Fibroblast of the aortic adventitia (primary cell): ENCODE measurements around the gene PCGF2. TPM values are rescaled to one million over a fixed set of nuclear protein-coding genes. Genes with fewer than 3 reads are reported as not detected.
"Not testable (repeated sequence)": the region's sequence is repeated elsewhere in the genome, so short reads cannot be mapped to it uniquely, and the experiment has no call there.

ENCODE experiments used
- DNase-seq: peaks from one replicate; pipeline ENCODE4 v3.0.0-alpha.2; 2010; ENCODE audit warnings: low read depth
- H3K4me3 ChIP-seq: 2 replicates; pipeline ENCODE4 v1.5.1; 2011; ENCODE audit warnings: low read depth, mild to moderate bottlenecking, control low read depth, low read length, moderate library complexity
- total RNA-seq: library from RNA; depleted of rRNA; stranded (reverse); fragments of >200 nt; gene quantifications from 2 replicates; pipeline ENCODE4 v1.2.3, GENCODE V29; 2012; ENCODE audit warnings: low replicate concordance
- TF ChIP-seq, protein P1 (sequence below): IDR thresholded peaks from 2 replicates; pipeline ENCODE4 v1.5.1; 2011; ENCODE audit warnings: mild to moderate bottlenecking, low read length, control low read depth, inconsistent platforms; ENCODE audit not compliant: insufficient read depth

Gene PCGF2
- total RNA-seq, 1 donor, result 4.8 TPM

DNA sequence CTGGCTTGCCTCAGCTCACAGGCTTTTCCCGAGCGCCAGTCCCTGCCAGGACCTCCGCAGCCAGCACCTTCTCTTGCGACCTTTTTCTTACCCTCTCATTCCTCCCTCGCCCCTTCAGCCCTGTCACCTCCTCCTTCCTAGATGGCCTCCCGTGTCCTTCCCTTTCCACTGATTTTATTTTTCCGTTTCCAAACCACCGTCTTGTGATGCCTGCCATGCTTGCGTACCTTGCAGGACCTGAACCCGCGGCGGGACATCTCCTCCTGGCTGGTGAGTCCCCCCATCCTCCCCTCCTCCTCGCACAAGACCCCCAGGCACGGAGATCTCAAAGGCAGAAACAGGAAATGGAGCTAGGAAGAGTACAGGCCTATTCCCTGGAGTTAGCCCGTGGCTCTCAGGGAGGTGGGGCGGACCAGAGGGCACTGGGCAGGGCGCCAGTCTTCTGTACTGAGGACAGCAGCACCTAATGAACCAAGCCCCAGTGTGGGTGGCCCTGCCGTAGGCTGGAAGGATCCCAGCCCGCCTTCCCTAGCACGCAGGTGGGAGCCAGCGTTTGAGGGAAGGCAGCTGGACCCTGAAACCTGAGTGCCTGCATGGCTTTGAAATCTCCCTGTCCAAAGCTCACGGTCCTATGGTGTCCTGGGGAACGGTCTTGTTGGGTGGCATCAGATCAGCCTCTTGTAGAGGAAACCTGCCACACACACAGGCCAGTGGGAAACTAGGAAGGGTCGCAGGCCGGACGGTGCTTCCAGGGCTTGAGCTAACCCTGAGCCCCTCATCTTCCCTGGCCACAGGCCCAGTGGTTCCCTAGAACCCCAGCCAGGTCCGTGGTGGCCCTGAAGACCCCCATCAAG lies 17.4 kb downstream of the PCGF2 start:
- peak overlapping the region; percentile 88 for H3K4me3 ChIP-seq
- peak; percentile 47 for DNase-seq
- TF ChIP-seq, protein P1, sequence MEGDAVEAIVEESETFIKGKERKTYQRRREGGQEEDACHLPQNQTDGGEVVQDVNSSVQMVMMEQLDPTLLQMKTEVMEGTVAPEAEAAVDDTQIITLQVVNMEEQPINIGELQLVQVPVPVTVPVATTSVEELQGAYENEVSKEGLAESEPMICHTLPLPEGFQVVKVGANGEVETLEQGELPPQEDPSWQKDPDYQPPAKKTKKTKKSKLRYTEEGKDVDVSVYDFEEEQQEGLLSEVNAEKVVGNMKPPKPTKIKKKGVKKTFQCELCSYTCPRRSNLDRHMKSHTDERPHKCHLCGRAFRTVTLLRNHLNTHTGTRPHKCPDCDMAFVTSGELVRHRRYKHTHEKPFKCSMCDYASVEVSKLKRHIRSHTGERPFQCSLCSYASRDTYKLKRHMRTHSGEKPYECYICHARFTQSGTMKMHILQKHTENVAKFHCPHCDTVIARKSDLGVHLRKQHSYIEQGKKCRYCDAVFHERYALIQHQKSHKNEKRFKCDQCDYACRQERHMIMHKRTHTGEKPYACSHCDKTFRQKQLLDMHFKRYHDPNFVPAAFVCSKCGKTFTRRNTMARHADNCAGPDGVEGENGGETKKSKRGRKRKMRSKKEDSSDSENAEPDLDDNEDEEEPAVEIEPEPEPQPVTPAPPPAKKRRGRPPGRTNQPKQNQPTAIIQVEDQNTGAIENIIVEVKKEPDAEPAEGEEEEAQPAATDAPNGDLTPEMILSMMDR, result no peak

DNA sequence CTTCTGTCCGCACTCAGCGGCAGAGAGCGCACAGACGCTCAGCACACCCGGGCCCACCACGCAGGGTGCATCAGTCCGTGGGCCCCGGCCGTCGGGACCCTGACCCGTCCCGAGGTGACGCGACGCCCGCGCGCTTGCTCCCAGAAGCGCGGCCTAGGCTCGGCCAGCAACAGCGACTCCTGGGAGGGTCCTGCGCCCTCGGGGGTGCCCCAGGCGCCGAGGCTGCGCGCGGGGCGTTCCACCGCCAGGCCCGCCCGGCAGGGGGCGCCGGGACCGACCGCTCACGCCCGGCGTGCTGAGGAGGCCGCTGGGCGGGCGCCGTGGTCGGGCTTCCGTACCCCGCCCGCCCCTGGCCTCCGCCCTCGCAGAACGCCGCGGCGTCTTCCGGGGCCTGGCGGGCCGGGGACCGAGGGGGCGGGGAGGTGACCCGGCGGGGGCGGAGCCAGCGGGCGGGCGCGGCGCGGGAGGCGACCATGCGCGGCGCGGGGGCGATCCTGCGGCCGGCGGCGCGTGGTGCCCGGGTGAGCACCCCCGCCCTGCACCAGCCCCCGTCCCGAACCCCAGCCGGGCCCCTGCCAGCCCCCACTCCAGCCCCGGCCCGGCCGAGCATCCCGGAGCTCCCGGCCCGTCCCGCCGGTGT lies 18.1 kb downstream of the PCGF2 start, which contains the start of gene CISD3:
Gene CISD3, plus strand, starts transcription at position 456 of the 640 bp plus-strand sequence. Its CDS starts 18 bp downstream, at position 474.
- peak; percentile 72 for DNase-seq
- peak within 1 kb of the TSS; percentile 88 for H3K4me3 ChIP-seq
- TF ChIP-seq, protein P1, result peak; percentile 45

DNA sequence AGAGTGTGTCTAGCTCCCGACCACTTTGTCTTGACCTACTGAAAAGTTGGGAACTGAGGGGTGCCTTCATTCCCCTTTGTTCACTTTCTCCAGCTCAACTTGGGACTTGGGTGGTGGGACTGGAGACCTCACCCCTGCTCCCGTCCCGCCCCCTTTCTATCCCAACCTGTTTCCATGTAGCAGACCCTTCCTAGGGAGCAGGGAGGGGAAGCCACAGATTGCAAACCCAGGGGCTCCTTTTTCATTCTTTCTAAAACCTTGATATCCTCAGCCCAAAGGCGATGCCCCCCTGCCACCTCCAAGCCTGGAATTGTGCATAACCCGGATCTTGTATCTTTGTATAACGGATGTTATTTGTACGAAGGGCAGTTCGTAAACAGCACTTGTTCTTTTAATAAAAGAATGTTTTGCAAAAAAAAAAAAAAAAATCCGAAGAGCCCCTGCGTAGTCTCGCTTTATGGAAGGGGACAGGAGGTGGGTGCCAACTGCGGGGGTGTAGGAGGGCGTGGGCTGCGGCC lies 18.7 kb downstream of the PCGF2 start:
- DNase-seq, result no peak
- TF ChIP-seq, protein P1, result no peak
- peak overlapping the region; percentile 88 for H3K4me3 ChIP-seq

DNA sequence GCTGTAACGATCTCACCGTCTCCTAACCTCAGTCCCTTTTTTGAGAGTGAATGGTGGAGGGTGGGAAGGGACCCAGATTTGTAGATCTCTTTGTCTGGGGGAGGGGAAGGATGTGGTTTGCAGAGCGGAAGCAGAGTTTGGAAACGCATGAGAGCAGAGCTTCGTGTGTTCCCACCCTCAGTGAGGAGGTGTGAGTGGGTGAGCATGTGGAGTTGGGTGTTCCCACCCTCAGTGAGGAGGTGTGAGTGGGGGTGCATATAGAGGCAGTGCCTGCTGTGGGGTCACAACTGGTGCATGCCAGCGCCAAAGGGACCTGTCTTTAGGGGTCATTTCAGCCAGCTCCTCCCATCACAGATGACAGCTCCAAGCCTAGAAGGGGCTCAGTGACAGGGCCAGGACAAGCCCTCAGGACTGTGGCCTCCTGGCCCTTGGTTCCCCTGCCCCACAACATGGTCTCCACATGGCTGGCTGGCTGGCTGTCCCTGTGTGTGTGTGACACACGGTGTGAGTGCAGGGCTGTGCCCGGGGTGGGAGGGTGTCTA lies 19.8 kb downstream of the PCGF2 start:
- TF ChIP-seq, protein P1, result no peak
- H3K4me3 ChIP-seq, result no peak overlapping the region
- no peak for DNase-seq

DNA sequence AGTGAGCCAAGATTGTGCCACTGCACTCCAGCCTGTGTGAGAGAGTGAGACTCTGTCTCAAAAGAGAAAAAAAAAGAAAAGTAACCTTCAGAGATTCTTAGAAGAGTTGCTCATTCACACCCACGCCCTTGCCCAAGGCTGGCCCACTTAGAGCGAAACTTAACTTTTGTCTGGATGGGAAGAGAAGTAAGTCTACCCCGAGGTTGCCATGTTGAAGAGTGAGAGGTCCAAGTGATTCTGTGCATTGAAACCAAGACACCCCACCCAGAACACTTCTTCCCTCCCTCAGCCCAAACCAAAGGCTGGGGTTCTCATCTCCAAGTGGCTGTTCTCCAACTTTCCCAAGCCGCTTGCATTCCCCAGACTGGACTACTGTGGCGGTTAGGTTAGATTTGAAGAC lies 20.4 kb downstream of the PCGF2 start:
- DNase-seq, result no peak
- H3K4me3 ChIP-seq, result no peak overlapping the region
- TF ChIP-seq, protein P1, result no peak

DNA sequence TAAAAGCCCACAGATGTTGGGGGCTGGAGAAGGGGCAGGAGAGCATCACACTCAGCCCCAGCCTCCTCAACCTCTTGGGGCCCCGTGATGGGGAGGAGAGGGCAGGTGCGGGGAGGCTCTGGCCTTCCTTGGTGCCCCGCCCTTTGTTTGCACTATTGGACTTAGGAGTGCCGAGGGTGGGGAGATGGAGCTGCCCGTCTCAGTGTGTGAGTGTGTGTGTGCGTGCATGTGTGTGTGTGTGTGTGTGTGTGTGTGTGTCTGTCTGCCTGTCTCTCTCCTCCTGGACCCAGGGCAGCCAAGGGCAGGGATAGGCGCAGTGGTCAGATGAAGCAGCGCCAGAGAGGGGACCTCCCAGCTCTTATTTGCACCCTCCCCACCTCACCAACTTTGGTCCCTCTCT lies 22.0 kb downstream of the PCGF2 start:
- H3K4me3 ChIP-seq, DNase-seq: not testable (repeated sequence)

DNA sequence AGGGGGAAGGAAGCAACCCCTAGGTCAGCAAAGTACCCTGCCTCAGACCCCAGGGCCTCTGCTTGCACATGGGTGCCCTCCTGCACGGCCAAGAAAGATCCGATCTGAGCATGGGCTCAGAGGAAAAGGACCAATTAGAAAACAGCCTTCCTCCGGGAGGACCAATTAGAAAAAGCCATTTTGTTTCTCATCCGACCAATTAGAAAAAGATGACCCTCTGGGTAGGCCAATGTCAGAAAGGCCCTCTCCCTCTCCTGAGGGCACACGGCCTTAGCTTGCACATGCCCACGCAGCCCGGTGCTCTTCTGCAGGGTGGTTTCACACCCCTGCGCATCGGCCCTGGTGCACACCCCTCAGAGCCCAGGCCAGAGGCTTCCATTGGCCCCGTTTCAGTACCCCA lies 23.1 kb downstream of the PCGF2 start:
- DNase-seq, result no peak
- TF ChIP-seq, protein P1, result no peak
- no peak overlapping the region for H3K4me3 ChIP-seq
